Osteocyte (in vitro differentiated cells): ENCODE results near the gene LRRC37A. TPM values are rescaled to one million over a fixed set of nuclear protein-coding genes. Genes with fewer than 3 reads are reported as not detected.
"Not testable (repeated sequence)": the region's sequence is repeated elsewhere in the genome, so short reads cannot be mapped to it uniquely, and the experiment has no call there.

ENCODE experiments used
- DNase-seq: peaks from one replicate; pipeline ENCODE4 v3.0.0; 2021; ENCODE audit warnings: mixed read lengths; ENCODE audit not compliant: unreplicated experiment; ENCODE audit errors: extremely low spot score
- H3K27ac Mint-ChIP-seq: one replicate; pipeline ENCODE4 v1.8.0; 2021; ENCODE audit warnings: mild to moderate bottlenecking, mixed read lengths; ENCODE audit not compliant: unreplicated experiment
- H3K27me3 Mint-ChIP-seq: one replicate; pipeline ENCODE4 v1.8.0; 2021; ENCODE audit warnings: mixed read lengths; ENCODE audit not compliant: unreplicated experiment
- H3K36me3 Mint-ChIP-seq: one replicate; pipeline ENCODE4 v1.8.0; 2021; ENCODE audit warnings: mixed read lengths; ENCODE audit not compliant: unreplicated experiment
- H3K4me1 Mint-ChIP-seq: one replicate; pipeline ENCODE4 v1.8.0; 2021; ENCODE audit warnings: mixed read lengths; ENCODE audit not compliant: unreplicated experiment
- H3K4me3 Mint-ChIP-seq: one replicate; pipeline ENCODE4 v1.8.0; 2021; ENCODE audit warnings: mild to moderate bottlenecking, moderate library complexity, mixed read lengths; ENCODE audit not compliant: unreplicated experiment
- H3K9me3 Mint-ChIP-seq: one replicate; pipeline ENCODE4 v1.8.0; 2021; ENCODE audit warnings: mixed read lengths; ENCODE audit not compliant: unreplicated experiment
- total RNA-seq: library from RNA; stranded (reverse); gene quantifications from 2 replicates; pipeline ENCODE4 v1.2.1, GENCODE V29; 2021

The LRRC37A gene
- total RNA-seq, 1 donor from 2014 or later: 3.5 TPM

GRCh38 chr17:46367520-46367919, 72.6 kb downstream of the LRRC37A start:
- not testable (repeated sequence) for H3K27me3 Mint-ChIP-seq, H3K27ac Mint-ChIP-seq, H3K4me1 Mint-ChIP-seq, H3K36me3 Mint-ChIP-seq, DNase-seq, H3K9me3 Mint-ChIP-seq, H3K4me3 Mint-ChIP-seq

- H3K27me3 Mint-ChIP-seq, H3K4me3 Mint-ChIP-seq, H3K4me1 Mint-ChIP-seq, DNase-seq, H3K9me3 Mint-ChIP-seq, H3K36me3 Mint-ChIP-seq, H3K27ac Mint-ChIP-seq: not testable (repeated sequence)
Observed at GRCh38 chr17:46372236-46373229, 77.6 kb downstream of the LRRC37A start.

GRCh38 chr17:46373418-46373817, 78.5 kb downstream of the LRRC37A start:
- not testable (repeated sequence) for H3K27ac Mint-ChIP-seq, H3K9me3 Mint-ChIP-seq, H3K27me3 Mint-ChIP-seq, H3K36me3 Mint-ChIP-seq, H3K4me3 Mint-ChIP-seq, DNase-seq, H3K4me1 Mint-ChIP-seq

GRCh38 chr17:46383118-46383517, 88.2 kb downstream of the LRRC37A start:
- not testable (repeated sequence) for DNase-seq, H3K36me3 Mint-ChIP-seq, H3K27ac Mint-ChIP-seq, H3K9me3 Mint-ChIP-seq, H3K4me1 Mint-ChIP-seq, H3K4me3 Mint-ChIP-seq, H3K27me3 Mint-ChIP-seq

GRCh38 chr17:46385491-46385890, 90.6 kb downstream of the LRRC37A start:
- not testable (repeated sequence) for H3K27me3 Mint-ChIP-seq, H3K9me3 Mint-ChIP-seq, H3K4me1 Mint-ChIP-seq, H3K4me3 Mint-ChIP-seq, H3K36me3 Mint-ChIP-seq, DNase-seq, H3K27ac Mint-ChIP-seq

Other genes with a start within 250 kb of the LRRC37A start
- gene KANSL1, start 101.7 kb upstream of the LRRC37A start, total RNA-seq: 99.0 and 102 TPM in 2 replicates
- gene ARL17B, start 66.6 kb downstream of the LRRC37A start, total RNA-seq: 11.2 and 11.4 TPM in 2 replicates
- gene LRRC37A2, start 217.3 kb downstream of the LRRC37A start, total RNA-seq: 16.8 and 19.0 TPM in 2 replicates